ENCODE results near the gene RAD51B.
"Not testable (repeated sequence)": the region's sequence is repeated elsewhere in the genome, so short reads cannot be mapped to it uniquely, and the experiment has no call there.

DNA sequence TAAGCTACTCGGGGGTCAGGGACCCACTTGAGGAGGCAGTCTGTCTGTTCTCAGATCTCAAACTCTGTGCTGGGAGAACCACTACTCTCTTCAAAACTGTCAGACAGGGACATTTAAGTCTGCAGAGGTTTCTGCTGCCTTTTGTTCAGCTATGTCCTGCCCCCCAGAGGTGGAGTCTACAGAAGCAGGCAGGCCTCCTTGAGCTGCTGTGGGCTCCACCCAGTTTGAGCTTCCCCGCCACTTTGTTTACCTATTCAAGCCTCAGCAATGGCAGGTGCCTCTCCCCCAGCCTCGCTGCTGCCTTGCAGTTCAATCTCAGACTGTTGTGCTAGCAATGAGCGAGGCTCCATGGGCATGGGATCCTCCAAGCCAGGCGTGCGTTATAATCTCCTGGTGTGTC lies 614.6 kb downstream of the RAD51B start:
- TF ChIP-seq, protein P1, sequence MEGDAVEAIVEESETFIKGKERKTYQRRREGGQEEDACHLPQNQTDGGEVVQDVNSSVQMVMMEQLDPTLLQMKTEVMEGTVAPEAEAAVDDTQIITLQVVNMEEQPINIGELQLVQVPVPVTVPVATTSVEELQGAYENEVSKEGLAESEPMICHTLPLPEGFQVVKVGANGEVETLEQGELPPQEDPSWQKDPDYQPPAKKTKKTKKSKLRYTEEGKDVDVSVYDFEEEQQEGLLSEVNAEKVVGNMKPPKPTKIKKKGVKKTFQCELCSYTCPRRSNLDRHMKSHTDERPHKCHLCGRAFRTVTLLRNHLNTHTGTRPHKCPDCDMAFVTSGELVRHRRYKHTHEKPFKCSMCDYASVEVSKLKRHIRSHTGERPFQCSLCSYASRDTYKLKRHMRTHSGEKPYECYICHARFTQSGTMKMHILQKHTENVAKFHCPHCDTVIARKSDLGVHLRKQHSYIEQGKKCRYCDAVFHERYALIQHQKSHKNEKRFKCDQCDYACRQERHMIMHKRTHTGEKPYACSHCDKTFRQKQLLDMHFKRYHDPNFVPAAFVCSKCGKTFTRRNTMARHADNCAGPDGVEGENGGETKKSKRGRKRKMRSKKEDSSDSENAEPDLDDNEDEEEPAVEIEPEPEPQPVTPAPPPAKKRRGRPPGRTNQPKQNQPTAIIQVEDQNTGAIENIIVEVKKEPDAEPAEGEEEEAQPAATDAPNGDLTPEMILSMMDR (IDR thresholded peaks at IDR 0.05), result not testable (repeated sequence)
- TF ChIP-seq POLR2A, EP300 (IDR thresholded peaks at IDR 0.05): not testable (repeated sequence)

Measured in ovary (tissue), 3 donors.